ENCODE measurements around the gene TAS1R3.

The TAS1R3 gene

DNA sequence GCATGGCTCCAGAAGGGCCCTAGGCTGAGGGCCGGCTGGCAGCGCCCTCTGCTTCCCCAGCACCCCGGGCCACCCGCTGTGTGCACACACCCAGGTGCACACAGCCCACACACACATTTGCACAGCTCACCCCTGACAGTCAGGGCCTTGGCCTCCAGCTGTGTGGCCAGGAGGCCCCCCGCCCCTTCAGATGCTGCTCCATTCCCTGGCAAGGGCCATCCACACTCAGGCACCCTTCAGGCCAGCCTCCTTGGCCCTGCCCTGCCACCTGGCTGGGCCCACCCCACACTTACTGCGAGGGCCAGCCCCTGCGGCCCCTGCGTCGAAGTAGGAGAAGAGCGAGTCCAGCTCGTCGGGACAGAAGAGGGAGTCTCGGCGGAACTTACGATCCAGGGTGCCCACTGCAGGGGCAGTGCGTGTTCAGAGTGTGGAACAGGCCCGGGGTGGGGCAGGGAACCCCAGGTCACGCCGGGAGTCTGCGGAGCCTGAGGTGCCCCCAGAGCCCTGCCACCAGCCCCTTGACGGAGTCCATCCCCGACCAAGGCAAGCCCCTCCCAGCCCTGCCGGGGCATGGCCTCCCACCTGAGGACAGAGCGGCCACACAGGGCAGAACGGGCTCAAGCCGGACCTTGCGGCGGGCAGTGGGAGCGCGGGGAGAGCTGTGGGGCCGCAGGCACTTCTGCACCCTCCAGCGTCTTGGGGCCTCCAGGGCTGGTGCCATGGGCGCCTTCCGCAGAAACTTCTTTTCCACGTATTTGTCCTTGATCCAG is 35.7 kb upstream of the TAS1R3 start:
- H3K4me3 ChIP-seq (ENCODE audit: low read length in 2 of 2), result no peak overlapping the region
- H3K4me1 ChIP-seq (ENCODE audit: control insufficient read depth in 2 of 2, insufficient read depth in 2 of 2, low read length in 2 of 2), result peaks cover 8 to 11% of the 10 kb centered on the region in 2 donors
- no peaks in the 10 kb centered on the region for H3K9me3 ChIP-seq (ENCODE audit: control insufficient read depth in 2 of 2, low read length in 2 of 2)
- no peak overlapping the region for H3K27ac ChIP-seq (ENCODE audit: low read depth in 2 of 2, low read length in 2 of 2)
- H3K36me3 ChIP-seq (ENCODE audit: control insufficient read depth in 2 of 2, insufficient read depth in 2 of 2, low read length in 2 of 2), result peaks cover 0 to 2% of the 10 kb centered on the region in 2 donors
- H3K27me3 ChIP-seq (ENCODE audit: control insufficient read depth in 2 of 2, insufficient read depth in 2 of 2, low read length in 2 of 2), result no peaks in the 10 kb centered on the region
- H3K9ac ChIP-seq (ENCODE audit: low read depth in 1 of 2, low read length in 2 of 2), result no peak overlapping the region

GRCh38 chr1:1296070-1297061 is 34.7 kb upstream of the TAS1R3 start:
- Histone ChIP-seq H3K4me3 (ENCODE audit: low read length in 2 of 2) (no peak overlapping the region), H3K4me1 (ENCODE audit: control insufficient read depth in 2 of 2, insufficient read depth in 2 of 2, low read length in 2 of 2) (peaks cover 3 to 7% of the 10 kb centered on the region in 2 donors), H3K9ac (ENCODE audit: low read depth in 1 of 2, low read length in 2 of 2) (no peak overlapping the region), H3K27me3 (ENCODE audit: control insufficient read depth in 2 of 2, insufficient read depth in 2 of 2, low read length in 2 of 2) (no peaks in the 10 kb centered on the region), H3K9me3 (ENCODE audit: control insufficient read depth in 2 of 2, low read length in 2 of 2) (no peaks in the 10 kb centered on the region), H3K27ac (ENCODE audit: low read depth in 2 of 2, low read length in 2 of 2) (no peak overlapping the region), H3K36me3 (ENCODE audit: control insufficient read depth in 2 of 2, insufficient read depth in 2 of 2, low read length in 2 of 2) (peaks cover 0 to 2% of the 10 kb centered on the region in 2 donors)

- Histone ChIP-seq H3K9me3 (ENCODE audit: control insufficient read depth in 2 of 2, low read length in 2 of 2) (no peaks in the 10 kb centered on the region), H3K27me3 (ENCODE audit: control insufficient read depth in 2 of 2, insufficient read depth in 2 of 2, low read length in 2 of 2) (no peaks in the 10 kb centered on the region), H3K27ac (ENCODE audit: low read depth in 2 of 2, low read length in 2 of 2) (no peak overlapping the region), H3K9ac (ENCODE audit: low read depth in 1 of 2, low read length in 2 of 2) (no peak overlapping the region), H3K36me3 (ENCODE audit: control insufficient read depth in 2 of 2, insufficient read depth in 2 of 2, low read length in 2 of 2) (peaks cover 0 to 2% of the 10 kb centered on the region in 2 donors), H3K4me3 (ENCODE audit: low read length in 2 of 2) (no peak overlapping the region), H3K4me1 (ENCODE audit: control insufficient read depth in 2 of 2, insufficient read depth in 2 of 2, low read length in 2 of 2) (no peaks in the 10 kb centered on the region)
Observed at GRCh38 chr1:1297802-1298424, 33.2 kb upstream of the TAS1R3 start.

DNA sequence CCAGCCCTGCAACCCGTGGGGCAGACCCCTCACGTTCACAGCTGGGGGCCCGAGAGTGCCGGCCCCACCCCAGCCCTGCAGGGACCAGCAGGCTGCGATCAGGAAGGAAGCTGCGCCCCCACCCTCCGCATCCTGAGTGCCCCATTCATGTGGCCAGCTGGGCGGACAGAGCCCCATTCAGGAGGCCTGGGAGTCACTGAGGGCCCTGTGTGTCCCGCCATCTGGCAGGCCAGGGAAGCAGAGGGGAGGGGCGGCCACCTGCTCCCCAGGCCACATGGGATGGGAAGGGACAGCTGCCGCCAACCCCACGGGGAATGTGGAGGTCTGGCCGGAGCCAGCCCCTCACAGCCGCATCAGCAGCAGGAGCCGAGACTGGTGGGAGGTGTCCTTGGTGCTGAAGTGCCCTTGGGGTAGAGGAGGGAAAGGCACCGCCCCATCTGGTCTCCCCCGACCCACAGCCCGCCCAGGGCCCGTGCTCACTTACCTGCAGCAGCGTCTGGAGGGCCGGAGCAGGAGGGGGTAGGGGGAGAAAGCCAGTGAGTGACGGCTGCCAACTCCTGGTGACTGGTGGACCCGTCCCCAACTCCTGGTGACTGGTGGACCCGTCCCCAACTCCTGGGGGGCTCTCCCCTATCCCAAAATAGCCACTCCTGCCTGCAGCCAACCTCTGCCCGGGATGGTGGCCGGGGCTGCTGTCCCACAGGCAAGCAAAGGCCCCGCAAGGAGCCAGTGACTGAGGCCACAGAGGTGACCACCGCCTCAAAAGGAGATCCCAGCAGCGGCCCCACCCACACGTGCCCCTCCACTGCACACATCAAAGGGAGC is 32.0 kb upstream of the TAS1R3 start:
- Histone ChIP-seq H3K9ac (ENCODE audit: low read depth in 1 of 2, low read length in 2 of 2) (no peak overlapping the region), H3K27ac (ENCODE audit: low read depth in 2 of 2, low read length in 2 of 2) (no peak overlapping the region), H3K36me3 (ENCODE audit: control insufficient read depth in 2 of 2, insufficient read depth in 2 of 2, low read length in 2 of 2) (peaks cover 0 to 2% of the 10 kb centered on the region in 2 donors), H3K4me1 (ENCODE audit: control insufficient read depth in 2 of 2, insufficient read depth in 2 of 2, low read length in 2 of 2) (no peaks in the 10 kb centered on the region), H3K4me3 (ENCODE audit: low read length in 2 of 2) (no peak overlapping the region), H3K9me3 (ENCODE audit: control insufficient read depth in 2 of 2, low read length in 2 of 2) (no peaks in the 10 kb centered on the region), H3K27me3 (ENCODE audit: control insufficient read depth in 2 of 2, insufficient read depth in 2 of 2, low read length in 2 of 2) (no peaks in the 10 kb centered on the region)

GRCh38 chr1:1299686-1300351 is 31.3 kb upstream of the TAS1R3 start:
- Histone ChIP-seq H3K27ac (ENCODE audit: low read depth in 2 of 2, low read length in 2 of 2) (no peak overlapping the region), H3K4me3 (ENCODE audit: low read length in 2 of 2) (no peak overlapping the region), H3K27me3 (ENCODE audit: control insufficient read depth in 2 of 2, insufficient read depth in 2 of 2, low read length in 2 of 2) (no peaks in the 10 kb centered on the region), H3K36me3 (ENCODE audit: control insufficient read depth in 2 of 2, insufficient read depth in 2 of 2, low read length in 2 of 2) (peaks cover 0 to 2% of the 10 kb centered on the region in 2 donors), H3K9ac (ENCODE audit: low read depth in 1 of 2, low read length in 2 of 2) (no peak overlapping the region), H3K9me3 (ENCODE audit: control insufficient read depth in 2 of 2, low read length in 2 of 2) (no peaks in the 10 kb centered on the region), H3K4me1 (ENCODE audit: control insufficient read depth in 2 of 2, insufficient read depth in 2 of 2, low read length in 2 of 2) (peaks cover 3 to 4% of the 10 kb centered on the region in 2 donors)

- peaks cover 0 to 2% of the 10 kb centered on the region in 2 donors for H3K36me3 ChIP-seq (ENCODE audit: control insufficient read depth in 2 of 2, insufficient read depth in 2 of 2, low read length in 2 of 2)
- no peak overlapping the region for H3K4me3 ChIP-seq (ENCODE audit: low read length in 2 of 2)
- no peaks in the 10 kb centered on the region for H3K9me3 ChIP-seq (ENCODE audit: control insufficient read depth in 2 of 2, low read length in 2 of 2)
Observed at GRCh38 chr1:1300352-1300739, 30.7 kb upstream of the TAS1R3 start.

GRCh38 chr1:1302006-1302430 is 29.1 kb upstream of the TAS1R3 start:
- no peak overlapping the region for H3K9ac ChIP-seq (ENCODE audit: low read depth in 1 of 2, low read length in 2 of 2)
- no peak overlapping the region for H3K27ac ChIP-seq (ENCODE audit: low read depth in 2 of 2, low read length in 2 of 2)
- peaks cover 24 to 26% of the 10 kb centered on the region in 2 donors for H3K4me1 ChIP-seq (ENCODE audit: control insufficient read depth in 2 of 2, insufficient read depth in 2 of 2, low read length in 2 of 2)

More at GRCh38 chr1:1300352-1300739, 30.7 kb upstream of the TAS1R3 start:
- Histone ChIP-seq H3K4me1 (ENCODE audit: control insufficient read depth in 2 of 2, insufficient read depth in 2 of 2, low read length in 2 of 2) (peaks cover 9% of the 10 kb centered on the region in 2 donors), H3K27ac (ENCODE audit: low read depth in 2 of 2, low read length in 2 of 2) (no peak overlapping the region), H3K27me3 (ENCODE audit: control insufficient read depth in 2 of 2, insufficient read depth in 2 of 2, low read length in 2 of 2) (no peaks in the 10 kb centered on the region), H3K9ac (ENCODE audit: low read depth in 1 of 2, low read length in 2 of 2) (no peak overlapping the region)

DNA sequence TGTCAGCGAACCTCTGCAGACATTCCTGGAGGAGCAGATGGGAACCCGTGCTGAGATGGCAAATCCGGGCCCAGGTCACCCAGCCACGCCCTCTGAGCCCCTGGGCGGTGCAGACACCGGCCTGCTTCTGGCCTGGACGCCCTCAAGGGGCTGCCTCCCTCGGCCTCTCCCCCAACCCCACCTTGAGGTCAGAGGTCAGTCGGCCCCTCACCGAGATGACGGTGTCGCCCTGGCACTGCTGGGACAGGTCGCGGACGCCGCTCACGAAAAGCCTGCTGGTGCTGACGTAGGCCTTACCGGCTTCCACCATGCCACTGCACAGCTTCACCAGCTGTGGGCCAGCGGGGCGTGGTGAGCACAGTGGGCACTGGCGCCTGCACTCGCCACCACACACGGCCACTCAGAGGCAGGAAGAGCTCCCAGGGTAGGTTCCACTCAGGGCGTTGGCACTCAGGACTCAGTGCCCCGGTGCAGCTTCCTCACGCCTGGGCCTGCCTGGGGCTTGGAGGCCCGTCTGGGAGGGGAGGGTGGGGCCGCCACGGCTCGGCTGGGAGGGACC is 28.1 kb upstream of the TAS1R3 start:
- Histone ChIP-seq H3K36me3 (ENCODE audit: control insufficient read depth in 2 of 2, insufficient read depth in 2 of 2, low read length in 2 of 2) (no peaks in the 10 kb centered on the region), H3K27me3 (ENCODE audit: control insufficient read depth in 2 of 2, insufficient read depth in 2 of 2, low read length in 2 of 2) (no peaks in the 10 kb centered on the region), H3K27ac (ENCODE audit: low read depth in 2 of 2, low read length in 2 of 2) (no peak overlapping the region), H3K4me3 (ENCODE audit: low read length in 2 of 2) (no peak overlapping the region), H3K9me3 (ENCODE audit: control insufficient read depth in 2 of 2, low read length in 2 of 2) (no peaks in the 10 kb centered on the region), H3K9ac (ENCODE audit: low read depth in 1 of 2, low read length in 2 of 2) (no peak overlapping the region), H3K4me1 (ENCODE audit: control insufficient read depth in 2 of 2, insufficient read depth in 2 of 2, low read length in 2 of 2) (peaks cover 28 to 29% of the 10 kb centered on the region in 2 donors)

More at GRCh38 chr1:1302006-1302430, 29.1 kb upstream of the TAS1R3 start:
- Histone ChIP-seq H3K4me3 (ENCODE audit: low read length in 2 of 2) (no peak overlapping the region), H3K9me3 (ENCODE audit: control insufficient read depth in 2 of 2, low read length in 2 of 2) (no peaks in the 10 kb centered on the region), H3K27me3 (ENCODE audit: control insufficient read depth in 2 of 2, insufficient read depth in 2 of 2, low read length in 2 of 2) (no peaks in the 10 kb centered on the region), H3K36me3 (ENCODE audit: control insufficient read depth in 2 of 2, insufficient read depth in 2 of 2, low read length in 2 of 2) (no peaks in the 10 kb centered on the region)

- Histone ChIP-seq H3K27ac (ENCODE audit: low read depth in 2 of 2, low read length in 2 of 2) (no peak overlapping the region), H3K4me1 (ENCODE audit: control insufficient read depth in 2 of 2, insufficient read depth in 2 of 2, low read length in 2 of 2) (peaks cover 28 to 29% of the 10 kb centered on the region in 2 donors), H3K4me3 (ENCODE audit: low read length in 2 of 2) (no peak overlapping the region), H3K9ac (ENCODE audit: low read depth in 1 of 2, low read length in 2 of 2) (no peak overlapping the region), H3K27me3 (ENCODE audit: control insufficient read depth in 2 of 2, insufficient read depth in 2 of 2, low read length in 2 of 2) (no peaks in the 10 kb centered on the region), H3K36me3 (ENCODE audit: control insufficient read depth in 2 of 2, insufficient read depth in 2 of 2, low read length in 2 of 2) (no peaks in the 10 kb centered on the region), H3K9me3 (ENCODE audit: control insufficient read depth in 2 of 2, low read length in 2 of 2) (no peaks in the 10 kb centered on the region)
Observed at GRCh38 chr1:1303736-1304135, 27.3 kb upstream of the TAS1R3 start.

Measured in mucosa of rectum (tissue), 2 donors.